Prostate gland (tissue), 2 donors: ENCODE results near the gene MCCC1.

Source experiments
- POLR2A ChIP-seq: fragments of 450-650 bp; IDR thresholded peaks from one replicate; pipeline ENCODE4 v1.6.1; 2016; ENCODE audit warnings: antibody characterized with exemption, mild to moderate bottlenecking
- POLR2AphosphoS5 ChIP-seq: sonication (generic); formaldehyde crosslinking; IDR thresholded peaks from one replicate; pipeline ENCODE4 v1.6.1; 2017; ENCODE audit warnings: antibody characterized with exemption
- TF ChIP-seq, protein P1 (sequence below), 4 experiments: fragments of 200-600 bp in 2 of 4; fragments of 450-650 bp in 2 of 4; sonication (generic) in 2 of 4; IDR thresholded peaks; 1 replicate in 3 of 4; 2 replicates in 1 of 4; pipeline ENCODE4 v1.5.1; 2016 to 2019; ENCODE audit warnings: antibody characterized with exemption in 4 of 4, mild to moderate bottlenecking in 2 of 4, moderate library complexity in 2 of 4

DNA sequence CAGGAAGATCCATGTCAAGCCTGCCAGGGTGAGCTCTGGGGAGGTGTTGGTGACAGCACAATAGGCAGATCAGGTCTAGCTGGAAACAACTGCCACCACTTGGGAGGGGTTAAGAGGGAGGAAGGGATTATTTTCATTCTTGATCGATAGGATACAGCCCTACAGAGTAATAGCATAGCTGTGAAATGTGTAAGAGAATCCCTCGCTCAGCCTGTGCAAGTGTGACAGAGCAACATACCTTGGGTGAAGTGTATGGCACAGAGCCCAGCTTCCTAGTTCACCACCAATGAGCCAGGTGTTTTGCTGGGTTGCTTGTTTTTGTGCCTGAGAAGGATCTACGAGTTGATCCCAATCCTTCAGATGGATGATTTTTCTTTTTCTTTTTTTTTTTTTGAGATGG, 109.7 kb downstream of the MCCC1 start:
- TF ChIP-seq, protein P1, sequence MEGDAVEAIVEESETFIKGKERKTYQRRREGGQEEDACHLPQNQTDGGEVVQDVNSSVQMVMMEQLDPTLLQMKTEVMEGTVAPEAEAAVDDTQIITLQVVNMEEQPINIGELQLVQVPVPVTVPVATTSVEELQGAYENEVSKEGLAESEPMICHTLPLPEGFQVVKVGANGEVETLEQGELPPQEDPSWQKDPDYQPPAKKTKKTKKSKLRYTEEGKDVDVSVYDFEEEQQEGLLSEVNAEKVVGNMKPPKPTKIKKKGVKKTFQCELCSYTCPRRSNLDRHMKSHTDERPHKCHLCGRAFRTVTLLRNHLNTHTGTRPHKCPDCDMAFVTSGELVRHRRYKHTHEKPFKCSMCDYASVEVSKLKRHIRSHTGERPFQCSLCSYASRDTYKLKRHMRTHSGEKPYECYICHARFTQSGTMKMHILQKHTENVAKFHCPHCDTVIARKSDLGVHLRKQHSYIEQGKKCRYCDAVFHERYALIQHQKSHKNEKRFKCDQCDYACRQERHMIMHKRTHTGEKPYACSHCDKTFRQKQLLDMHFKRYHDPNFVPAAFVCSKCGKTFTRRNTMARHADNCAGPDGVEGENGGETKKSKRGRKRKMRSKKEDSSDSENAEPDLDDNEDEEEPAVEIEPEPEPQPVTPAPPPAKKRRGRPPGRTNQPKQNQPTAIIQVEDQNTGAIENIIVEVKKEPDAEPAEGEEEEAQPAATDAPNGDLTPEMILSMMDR (IDR thresholded peaks at IDR 0.05), result no peak
- no peak for TF ChIP-seq POLR2A
- TF ChIP-seq POLR2AphosphoS5, result no peak
